ENCODE results near the gene AP5Z1. TPM values are rescaled to one million over a fixed set of nuclear protein-coding genes. Genes with fewer than 3 reads are reported as not detected.
"Not testable (repeated sequence)": the region's sequence is repeated elsewhere in the genome, so short reads cannot be mapped to it uniquely, and the experiment has no call there.

AP5Z1 gene
- polyA plus RNA-seq, 4 donors: 35.8 to 116 (median 64.2) TPM

- Histone ChIP-seq H3K36me3 (ENCODE audit: control insufficient read depth in 3 of 3, insufficient read depth in 2 of 3, low read depth in 1 of 3, low read length in 3 of 3) (peaks cover 0 to 2% (median 0%) of the 10 kb centered on the region in 3 donors), H3K9me3 (ENCODE audit: control insufficient read depth in 2 of 2, insufficient read depth in 1 of 2, low read depth in 1 of 2, low read length in 1 of 2) (no peaks in the 10 kb centered on the region), H3K27me3 (ENCODE audit: control insufficient read depth in 3 of 3, insufficient read depth in 3 of 3, low read length in 3 of 3) (no peaks in the 10 kb centered on the region), H3K4me3 (ENCODE audit: low read depth in 1 of 3, low read length in 3 of 3) (no peak overlapping the region), H3K4me1 (ENCODE audit: control insufficient read depth in 3 of 3, insufficient read depth in 2 of 3, low read depth in 1 of 3, low read length in 2 of 3) (no peaks in the 10 kb centered on the region), H3K27ac (ENCODE audit: low read depth in 1 of 3, low read length in 2 of 3) (no peak overlapping the region)
- 31 to 36% (median 35%) methylated on average over 35 to 37 of the region's 37 CpGs for WGBS, 3 donors
- FAIRE-seq (no peak), DNase-seq (peak; percentile 15 to 53)
Measured at GRCh38 chr7:4797858-4798705, 22.7 kb downstream of the AP5Z1 start.

- H3K4me3 ChIP-seq (ENCODE audit: low read depth in 1 of 3, low read length in 3 of 3): no peak overlapping the region
- DNase-seq (no peak), FAIRE-seq (no peak)
- WGBS, 3 donors: 72 to 78% (median 72%) methylated on average over 15 of the region's 15 CpGs
- H3K9me3 ChIP-seq (ENCODE audit: control insufficient read depth in 2 of 2, insufficient read depth in 1 of 2, low read depth in 1 of 2, low read length in 1 of 2): no peaks in the 10 kb centered on the region
- H3K4me1 ChIP-seq (ENCODE audit: control insufficient read depth in 3 of 3, insufficient read depth in 2 of 3, low read depth in 1 of 3, low read length in 2 of 3): no peaks in the 10 kb centered on the region
- H3K27me3 ChIP-seq (ENCODE audit: control insufficient read depth in 3 of 3, insufficient read depth in 3 of 3, low read length in 3 of 3): no peaks in the 10 kb centered on the region
- H3K27ac ChIP-seq (ENCODE audit: low read depth in 1 of 3, low read length in 2 of 3): no peak overlapping the region
- peaks cover 0 to 2% (median 0%) of the 10 kb centered on the region in 3 donors for H3K36me3 ChIP-seq (ENCODE audit: control insufficient read depth in 3 of 3, insufficient read depth in 2 of 3, low read depth in 1 of 3, low read length in 3 of 3)
Measured at GRCh38 chr7:4798706-4799235, 23.3 kb downstream of the AP5Z1 start.

- 70 to 74% (median 74%) methylated on average over 32 to 39 of the region's 39 CpGs for WGBS, 3 donors
- Histone ChIP-seq H3K9me3 (ENCODE audit: control insufficient read depth in 2 of 2, insufficient read depth in 1 of 2, low read depth in 1 of 2, low read length in 1 of 2) (no peaks in the 10 kb centered on the region), H3K27me3 (ENCODE audit: control insufficient read depth in 3 of 3, insufficient read depth in 3 of 3, low read length in 3 of 3) (no peaks in the 10 kb centered on the region), H3K4me3 (ENCODE audit: low read depth in 1 of 3, low read length in 3 of 3) (no peak overlapping the region), H3K4me1 (ENCODE audit: control insufficient read depth in 3 of 3, insufficient read depth in 2 of 3, low read depth in 1 of 3, low read length in 2 of 3) (no peaks in the 10 kb centered on the region), H3K27ac (ENCODE audit: low read depth in 1 of 3, low read length in 2 of 3) (no peak overlapping the region), H3K36me3 (ENCODE audit: control insufficient read depth in 3 of 3, insufficient read depth in 2 of 3, low read depth in 1 of 3, low read length in 3 of 3) (peaks cover 0 to under 1% (median 0%) of the 10 kb centered on the region in 3 donors)
- no peak for DNase-seq
- no peak for FAIRE-seq
Measured at GRCh38 chr7:4799508-4800268, 24.3 kb downstream of the AP5Z1 start.

- DNase-seq (no peak), FAIRE-seq (no peak)
- H3K4me1 ChIP-seq (ENCODE audit: control insufficient read depth in 3 of 3, insufficient read depth in 2 of 3, low read depth in 1 of 3, low read length in 2 of 3): no peaks in the 10 kb centered on the region
- H3K27me3 ChIP-seq (ENCODE audit: control insufficient read depth in 3 of 3, insufficient read depth in 3 of 3, low read length in 3 of 3): peaks cover 0 to 2% (median 0%) of the 10 kb centered on the region in 3 donors
- WGBS, 3 donors: 46 to 78% (median 65%) methylated on average over 6 to 10 of the region's 10 CpGs
- no peaks in the 10 kb centered on the region for H3K36me3 ChIP-seq (ENCODE audit: control insufficient read depth in 3 of 3, insufficient read depth in 2 of 3, low read depth in 1 of 3, low read length in 3 of 3)
- H3K27ac ChIP-seq (ENCODE audit: low read depth in 1 of 3, low read length in 2 of 3): no peak overlapping the region
- H3K4me3 ChIP-seq (ENCODE audit: low read depth in 1 of 3, low read length in 3 of 3): no peak overlapping the region
- no peaks in the 10 kb centered on the region for H3K9me3 ChIP-seq (ENCODE audit: control insufficient read depth in 2 of 2, insufficient read depth in 1 of 2, low read depth in 1 of 2, low read length in 1 of 2)
Measured at GRCh38 chr7:4800487-4800886, 25.1 kb downstream of the AP5Z1 start.

- FAIRE-seq: no peak
- no peaks in the 10 kb centered on the region for H3K9me3 ChIP-seq (ENCODE audit: control insufficient read depth in 2 of 2, insufficient read depth in 1 of 2, low read depth in 1 of 2, low read length in 1 of 2)
Measured at GRCh38 chr7:4800926-4801838, 25.8 kb downstream of the AP5Z1 start.

GRCh38 chr7:4801839-4802231, 26.4 kb downstream of the AP5Z1 start:
- Histone ChIP-seq H3K36me3 (ENCODE audit: control insufficient read depth in 3 of 3, insufficient read depth in 2 of 3, low read depth in 1 of 3, low read length in 3 of 3) (no peaks in the 10 kb centered on the region), H3K27me3 (ENCODE audit: control insufficient read depth in 3 of 3, insufficient read depth in 3 of 3, low read length in 3 of 3) (peaks cover 0 to 9% (median 0%) of the 10 kb centered on the region in 3 donors), H3K4me3 (ENCODE audit: low read depth in 1 of 3, low read length in 3 of 3) (no peak overlapping the region), H3K4me1 (ENCODE audit: control insufficient read depth in 3 of 3, insufficient read depth in 2 of 3, low read depth in 1 of 3, low read length in 2 of 3) (no peaks in the 10 kb centered on the region), H3K9me3 (ENCODE audit: control insufficient read depth in 2 of 2, insufficient read depth in 1 of 2, low read depth in 1 of 2, low read length in 1 of 2) (no peaks in the 10 kb centered on the region), H3K27ac (ENCODE audit: low read depth in 1 of 3, low read length in 2 of 3) (no peak overlapping the region)
- DNase-seq (no peak), FAIRE-seq (no peak)
- WGBS, 3 donors: 66 to 83% (median 77%) methylated on average over 12 to 18 of the region's 18 CpGs

More at GRCh38 chr7:4800926-4801838, 25.8 kb downstream of the AP5Z1 start:
- WGBS, 3 donors: 75 to 87% (median 80%) methylated on average over 27 of the region's 27 CpGs
- Histone ChIP-seq H3K27me3 (ENCODE audit: control insufficient read depth in 3 of 3, insufficient read depth in 3 of 3, low read length in 3 of 3) (peaks cover 0 to 5% (median 0%) of the 10 kb centered on the region in 3 donors), H3K27ac (ENCODE audit: low read depth in 1 of 3, low read length in 2 of 3) (no peak overlapping the region), H3K4me3 (ENCODE audit: low read depth in 1 of 3, low read length in 3 of 3) (no peak overlapping the region), H3K4me1 (ENCODE audit: control insufficient read depth in 3 of 3, insufficient read depth in 2 of 3, low read depth in 1 of 3, low read length in 2 of 3) (no peaks in the 10 kb centered on the region), H3K36me3 (ENCODE audit: control insufficient read depth in 3 of 3, insufficient read depth in 2 of 3, low read depth in 1 of 3, low read length in 3 of 3) (no peaks in the 10 kb centered on the region)
- no peak for DNase-seq

- not testable (repeated sequence) for H3K27ac ChIP-seq (ENCODE audit: low read depth in 1 of 3, low read length in 2 of 3); H3K4me1 ChIP-seq (ENCODE audit: control insufficient read depth in 3 of 3, insufficient read depth in 2 of 3, low read depth in 1 of 3, low read length in 2 of 3); H3K4me3 ChIP-seq (ENCODE audit: low read depth in 1 of 3, low read length in 3 of 3); FAIRE-seq; DNase-seq; H3K9me3 ChIP-seq (ENCODE audit: control insufficient read depth in 2 of 2, insufficient read depth in 1 of 2, low read depth in 1 of 2, low read length in 1 of 2); H3K36me3 ChIP-seq (ENCODE audit: control insufficient read depth in 3 of 3, insufficient read depth in 2 of 3, low read depth in 1 of 3, low read length in 3 of 3)
- 86 to 94% (median 87%) methylated on average over 13 to 23 of the region's 23 CpGs for WGBS, 3 donors
- H3K27me3 ChIP-seq (ENCODE audit: control insufficient read depth in 3 of 3, insufficient read depth in 3 of 3, low read length in 3 of 3): peaks cover 0 to 12% (median 0%) of the 10 kb centered on the region in 3 donors
Measured at GRCh38 chr7:4802577-4802976, 27.2 kb downstream of the AP5Z1 start.
